Neuron (in vitro differentiated cells): ENCODE measurements around the gene RIPOR2.

Source experiments
- H2AFZ ChIP-seq: one replicate; pipeline ENCODE4 v1.6.1; 2013; ENCODE audit warnings: low read depth, mild to moderate bottlenecking, inconsistent platforms, low read length, moderate library complexity
- H3K27me3 ChIP-seq: one replicate; pipeline ENCODE4 v1.6.1; 2013; ENCODE audit warnings: low read length; ENCODE audit not compliant: insufficient read depth
- H3K36me3 ChIP-seq: one replicate; pipeline ENCODE4 v1.6.1; 2013; ENCODE audit warnings: low read length; ENCODE audit not compliant: insufficient read depth
- H3K4me1 ChIP-seq: one replicate; pipeline ENCODE4 v1.6.1; 2013; ENCODE audit warnings: low read length; ENCODE audit not compliant: insufficient read depth
- H3K4me3 ChIP-seq: 2 replicates; pipeline ENCODE4 v1.5.1; 2013; ENCODE audit warnings: mild to moderate bottlenecking, low read length, moderate library complexity
- H3K9me3 ChIP-seq: one replicate; pipeline ENCODE4 v1.6.1; 2013; ENCODE audit warnings: low read length

Gene RIPOR2

DNA sequence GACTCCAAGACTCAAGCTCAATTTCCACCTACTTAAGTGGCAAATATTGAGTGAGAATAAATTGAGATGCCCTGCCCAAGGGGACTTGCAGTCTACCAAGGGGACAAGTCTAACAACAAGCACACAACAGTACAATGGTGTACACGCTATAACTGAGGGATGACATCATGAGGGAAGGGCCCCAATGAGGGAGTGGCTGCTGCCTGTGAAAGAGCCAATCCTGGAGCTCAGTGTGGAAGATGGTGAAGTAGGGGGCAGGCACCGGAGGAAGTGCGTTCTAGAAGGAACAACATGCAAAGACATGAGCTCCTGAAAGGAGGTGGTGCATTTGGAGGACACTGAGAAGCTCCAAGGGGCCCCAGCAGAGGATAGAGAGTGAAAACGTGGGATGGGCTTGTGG, 90.2 kb downstream of the RIPOR2 start:
- H3K9me3 ChIP-seq, result no peaks in the 10 kb centered on the region

DNA sequence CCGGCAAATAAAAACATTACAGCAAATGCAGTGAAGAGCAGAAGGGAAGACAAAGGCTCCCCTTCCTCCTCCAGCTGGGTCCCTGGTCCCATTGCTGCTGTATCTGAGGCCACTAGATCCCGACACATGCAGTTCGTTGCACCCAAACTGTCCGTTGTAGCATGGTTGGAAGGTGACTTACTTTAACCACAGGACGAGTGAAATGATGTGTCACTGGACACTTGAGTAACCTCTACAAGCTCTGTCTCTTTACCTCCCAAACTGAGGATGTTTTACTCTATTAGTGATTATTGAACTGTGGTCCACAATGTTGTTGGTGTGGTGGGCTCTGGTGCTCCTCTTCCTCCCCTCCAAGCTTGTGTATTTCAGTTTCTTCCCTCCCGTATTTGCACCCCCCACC, 90.9 kb downstream of the RIPOR2 start:
- no peaks in the 10 kb centered on the region for H3K9me3 ChIP-seq
- H3K27me3 ChIP-seq, result no peaks in the 10 kb centered on the region
- H3K4me3 ChIP-seq, result no peak overlapping the region
- H2AFZ ChIP-seq, result no peak overlapping the region
- peaks cover 12% of the 10 kb centered on the region for H3K36me3 ChIP-seq
- peaks cover 11% of the 10 kb centered on the region for H3K4me1 ChIP-seq

More for the DNA sequence above, 90.2 kb downstream of the RIPOR2 start:
- peaks cover 15% of the 10 kb centered on the region for H3K36me3 ChIP-seq
- H2AFZ ChIP-seq, result no peak overlapping the region
- no peaks in the 10 kb centered on the region for H3K27me3 ChIP-seq
- H3K4me1 ChIP-seq, result peaks cover 11% of the 10 kb centered on the region
- no peak overlapping the region for H3K4me3 ChIP-seq

- Histone ChIP-seq H2AFZ (no peak overlapping the region), H3K36me3 (peaks cover 10% of the 10 kb centered on the region), H3K4me1 (peaks cover 11% of the 10 kb centered on the region), H3K27me3 (no peaks in the 10 kb centered on the region), H3K9me3 (no peaks in the 10 kb centered on the region), H3K4me3 (no peak overlapping the region)
These were observed 91.7 kb downstream of the RIPOR2 start for GRCh38 chr6:24844061-24844460.

DNA sequence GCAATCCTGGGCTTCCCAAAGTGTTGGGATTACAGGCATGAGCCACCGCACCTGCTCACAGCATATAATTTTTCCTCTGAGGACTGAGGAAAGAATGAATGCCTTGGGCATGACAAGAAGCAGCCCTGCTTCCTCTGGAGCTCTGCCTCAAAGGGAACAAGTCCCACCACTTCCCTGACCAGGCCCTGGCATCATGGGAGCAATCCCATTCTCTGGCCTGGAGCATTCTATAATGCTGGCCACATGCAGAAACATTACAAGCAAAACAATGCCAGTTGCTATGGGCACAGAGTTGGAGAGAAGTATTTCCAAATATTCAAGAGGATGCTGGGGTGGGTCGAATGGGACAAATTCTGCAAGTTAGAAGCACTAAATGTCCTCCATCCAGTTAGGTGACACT, 95.6 kb downstream of the RIPOR2 start:
- Histone ChIP-seq H3K4me1 (peaks cover 11% of the 10 kb centered on the region), H3K27me3 (no peaks in the 10 kb centered on the region), H2AFZ (no peak overlapping the region), H3K36me3 (peaks cover 7% of the 10 kb centered on the region), H3K9me3 (no peaks in the 10 kb centered on the region), H3K4me3 (no peak overlapping the region)

GRCh38 chr6:24838994-24839393, 96.8 kb downstream of the RIPOR2 start:
- H3K36me3 ChIP-seq, result peaks cover 7% of the 10 kb centered on the region

DNA sequence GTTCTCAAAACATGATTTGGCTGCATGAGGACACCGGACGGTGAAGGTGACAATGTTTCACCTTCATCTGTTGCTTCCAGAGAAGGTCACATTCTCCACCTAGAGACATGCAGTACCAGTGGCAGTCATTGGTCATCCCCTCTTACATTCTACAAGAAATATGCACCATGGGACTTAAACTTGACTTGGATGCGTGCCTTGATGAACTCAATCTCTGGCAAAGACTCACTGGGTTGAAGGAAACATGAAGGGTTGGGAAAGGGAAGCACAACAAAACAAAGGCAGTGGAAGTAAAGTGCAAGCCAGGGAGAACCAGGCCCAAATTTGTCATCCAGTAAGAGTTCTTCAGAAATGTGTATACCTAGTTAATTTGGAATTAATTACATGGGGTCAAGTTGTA, 97.7 kb downstream of the RIPOR2 start:
- Histone ChIP-seq H3K9me3 (peaks cover 3% of the 10 kb centered on the region), H3K27me3 (no peaks in the 10 kb centered on the region), H3K36me3 (peaks cover 5% of the 10 kb centered on the region), H3K4me1 (no peaks in the 10 kb centered on the region), H2AFZ (no peak overlapping the region), H3K4me3 (no peak overlapping the region)

More at GRCh38 chr6:24838994-24839393, 96.8 kb downstream of the RIPOR2 start:
- H3K4me1 ChIP-seq, result peaks cover 9% of the 10 kb centered on the region
- H3K9me3 ChIP-seq, result peaks cover 3% of the 10 kb centered on the region
- H3K27me3 ChIP-seq, result no peaks in the 10 kb centered on the region
- H3K4me3 ChIP-seq, result no peak overlapping the region
- no peak overlapping the region for H2AFZ ChIP-seq

DNA sequence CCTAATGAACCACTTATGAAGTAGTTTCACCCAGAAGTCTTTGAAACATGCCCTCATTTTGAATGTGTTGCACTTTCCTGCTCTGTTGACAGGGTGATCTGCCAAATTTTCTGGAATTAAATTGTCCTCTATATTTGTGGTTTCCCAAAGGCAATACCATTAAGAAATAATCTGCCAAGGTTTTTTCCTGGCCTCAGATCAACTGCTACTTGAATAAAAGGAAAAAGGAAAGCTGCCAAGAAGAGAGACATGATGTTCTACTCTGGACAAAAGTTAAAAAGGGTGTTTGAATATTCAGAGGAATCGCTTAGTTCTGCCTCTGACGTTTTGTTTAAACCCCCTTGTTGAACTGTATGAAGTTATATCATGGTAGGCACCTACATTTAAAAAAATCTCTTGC, 99.7 kb downstream of the RIPOR2 start:
- Histone ChIP-seq H3K4me3 (no peak overlapping the region), H3K27me3 (no peaks in the 10 kb centered on the region), H3K36me3 (peaks cover 2% of the 10 kb centered on the region), H3K9me3 (peaks cover 3% of the 10 kb centered on the region), H2AFZ (no peak overlapping the region), H3K4me1 (no peaks in the 10 kb centered on the region)

- no peaks in the 10 kb centered on the region for H3K27me3 ChIP-seq
- H2AFZ ChIP-seq, result no peak overlapping the region
- H3K36me3 ChIP-seq, result peaks cover 2% of the 10 kb centered on the region
- H3K9me3 ChIP-seq, result peaks cover 3% of the 10 kb centered on the region
- H3K4me1 ChIP-seq, result no peaks in the 10 kb centered on the region
- no peak overlapping the region for H3K4me3 ChIP-seq
These were observed 101.9 kb downstream of the RIPOR2 start for GRCh38 chr6:24833711-24834386.

GRCh38 chr6:24832794-24833193, 103.0 kb downstream of the RIPOR2 start:
- H3K9me3 ChIP-seq, result peaks cover 3% of the 10 kb centered on the region
- peaks cover 3% of the 10 kb centered on the region for H3K36me3 ChIP-seq
- no peaks in the 10 kb centered on the region for H3K27me3 ChIP-seq
- H3K4me3 ChIP-seq, result no peak overlapping the region
- no peaks in the 10 kb centered on the region for H3K4me1 ChIP-seq
- no peak overlapping the region for H2AFZ ChIP-seq

DNA sequence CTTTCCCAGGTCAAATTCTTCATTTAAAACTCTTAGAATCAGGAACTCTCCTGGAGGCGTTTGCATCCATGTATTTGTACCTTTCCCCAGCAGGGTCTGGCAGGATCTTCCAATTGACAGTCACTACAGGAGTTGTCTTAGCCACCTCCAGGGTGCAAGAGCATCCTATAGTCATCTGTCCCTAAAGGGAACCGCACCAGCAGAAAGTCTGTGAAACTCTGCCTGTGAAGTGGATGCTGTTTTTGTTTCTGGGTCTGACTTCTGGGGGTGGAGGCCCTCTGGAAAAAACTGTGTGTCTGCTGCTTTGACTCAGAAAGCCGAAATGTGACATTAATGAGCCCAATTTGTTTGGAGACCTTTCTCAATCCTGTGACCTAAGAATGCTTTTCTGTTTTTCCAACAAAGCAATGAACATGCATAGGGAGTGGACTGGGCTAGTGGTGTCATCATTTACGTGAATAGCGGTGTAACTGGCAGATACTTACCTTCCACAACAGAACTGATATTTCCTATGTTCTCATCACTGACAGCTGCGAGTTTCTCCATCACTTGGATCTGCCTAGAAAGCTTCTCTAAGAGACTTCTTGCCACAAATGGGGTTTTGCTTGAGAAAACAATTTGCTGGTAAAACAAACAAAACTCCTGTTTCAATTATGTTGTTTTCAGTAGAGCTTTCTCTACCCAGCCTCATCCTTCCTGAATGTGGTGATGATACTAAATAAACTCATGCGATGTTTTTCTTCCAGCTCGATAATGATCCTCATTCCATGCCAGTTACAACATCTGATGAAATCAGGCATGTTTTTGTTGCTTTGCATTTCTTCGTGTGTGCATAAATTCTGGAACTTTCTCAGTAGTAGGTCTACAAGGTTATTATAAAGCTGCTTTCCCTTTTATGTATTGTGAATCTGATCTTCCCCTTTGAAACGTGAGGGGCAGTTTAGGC, 103.7 kb downstream of the RIPOR2 start:
- H3K36me3 ChIP-seq, result peaks cover 5% of the 10 kb centered on the region
- no peaks in the 10 kb centered on the region for H3K4me1 ChIP-seq
- no peak overlapping the region for H3K4me3 ChIP-seq
- H3K27me3 ChIP-seq, result no peaks in the 10 kb centered on the region
- no peak overlapping the region for H2AFZ ChIP-seq
- peaks cover 3% of the 10 kb centered on the region for H3K9me3 ChIP-seq

DNA sequence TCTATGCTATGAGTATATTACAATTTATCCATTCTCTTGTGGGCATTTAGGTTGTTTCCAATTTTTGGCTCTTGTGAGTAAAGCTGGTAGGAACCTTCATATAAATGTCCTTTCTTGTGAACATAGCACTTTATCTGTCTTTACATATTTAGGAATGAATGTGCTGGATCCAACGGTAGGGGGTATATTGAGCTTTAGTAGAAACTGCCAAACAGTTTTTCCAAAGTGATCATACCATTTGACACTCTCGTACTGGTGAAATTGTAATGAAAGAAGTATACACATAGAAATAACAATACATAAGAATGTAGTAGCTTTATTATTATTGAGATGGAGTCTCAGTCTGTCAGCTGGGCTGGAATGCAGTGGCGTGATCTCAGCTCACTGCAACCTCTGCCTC, 106.1 kb downstream of the RIPOR2 start:
- H3K27me3 ChIP-seq, result no peaks in the 10 kb centered on the region
- no peak overlapping the region for H2AFZ ChIP-seq
- H3K9me3 ChIP-seq, result peaks cover 3% of the 10 kb centered on the region
- H3K4me3 ChIP-seq, result no peak overlapping the region
- H3K4me1 ChIP-seq, result no peaks in the 10 kb centered on the region
- peaks cover 7% of the 10 kb centered on the region for H3K36me3 ChIP-seq

GRCh38 chr6:24827970-24828369, 107.8 kb downstream of the RIPOR2 start:
- Histone ChIP-seq H3K4me1 (no peaks in the 10 kb centered on the region), H3K36me3 (peaks cover 12% of the 10 kb centered on the region)

DNA sequence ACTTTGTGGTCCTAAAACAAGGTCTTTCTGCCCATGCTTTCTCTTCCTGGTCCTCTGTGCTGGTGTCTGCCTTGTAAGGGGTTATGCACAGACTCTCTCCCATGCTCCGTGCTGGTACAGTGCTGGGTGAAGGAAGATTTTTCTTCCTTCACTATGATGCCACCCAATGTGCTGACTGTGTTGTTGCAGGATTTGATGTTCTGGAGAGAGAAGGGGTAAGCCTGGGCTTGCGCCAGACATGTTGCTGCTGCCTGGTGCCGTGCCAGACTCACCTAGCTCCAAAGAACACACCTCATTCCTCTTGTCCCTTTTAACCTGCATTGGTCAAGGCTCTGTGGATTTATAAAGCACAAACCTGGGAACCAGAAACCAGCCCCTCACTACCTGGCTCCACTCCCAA, 108.6 kb downstream of the RIPOR2 start:
- no peaks in the 10 kb centered on the region for H3K27me3 ChIP-seq
- no peaks in the 10 kb centered on the region for H3K9me3 ChIP-seq
- H3K4me3 ChIP-seq, result no peak overlapping the region
- H2AFZ ChIP-seq, result no peak overlapping the region
- peaks cover 12% of the 10 kb centered on the region for H3K36me3 ChIP-seq
- no peaks in the 10 kb centered on the region for H3K4me1 ChIP-seq

More at GRCh38 chr6:24827970-24828369, 107.8 kb downstream of the RIPOR2 start:
- no peak overlapping the region for H2AFZ ChIP-seq
- H3K9me3 ChIP-seq, result no peaks in the 10 kb centered on the region
- H3K27me3 ChIP-seq, result no peaks in the 10 kb centered on the region
- H3K4me3 ChIP-seq, result no peak overlapping the region
